H9 (cell line): ENCODE results near the gene ZNF512. TPM values are rescaled to one million over a fixed set of nuclear protein-coding genes. Genes with fewer than 3 reads are reported as not detected.
A peak's percentile ranks its signal among the peaks of the same experiment; 100 is the strongest.

Experiments
- DNase-seq: peaks from one replicate; pipeline ENCODE4 v3.0.0-alpha.2; 2017
- H2AFZ ChIP-seq: one replicate; pipeline ENCODE4 v1.6.1; 2013; ENCODE audit warnings: mild to moderate bottlenecking, low read length, control low read depth, moderate library complexity
- H2AK5ac ChIP-seq: 2 replicates; pipeline ENCODE4 v1.6.1; 2013; ENCODE audit warnings: low read length, control low read depth, mixed read lengths; ENCODE audit not compliant: insufficient read length
- H2BK120ac ChIP-seq: one replicate; pipeline ENCODE4 v1.6.1; 2013; ENCODE audit warnings: low read depth, mild to moderate bottlenecking, low read length, control low read depth, inconsistent platforms; ENCODE audit not compliant: poor library complexity, severe bottlenecking
- H2BK12ac ChIP-seq: 2 replicates; pipeline ENCODE4 v1.6.1; 2013; ENCODE audit warnings: low read length, control low read depth, mixed read lengths, low read depth; ENCODE audit not compliant: insufficient read length
- H2BK15ac ChIP-seq: 2 replicates; pipeline ENCODE4 v1.6.1; 2013; ENCODE audit warnings: low read depth, low read length, control low read depth
- H2BK20ac ChIP-seq: one replicate; pipeline ENCODE4 v1.6.1; 2013; ENCODE audit warnings: low read depth, mild to moderate bottlenecking, low read length, control low read depth, inconsistent platforms; ENCODE audit not compliant: poor library complexity, severe bottlenecking
- H2BK5ac ChIP-seq: 2 replicates; pipeline ENCODE4 v1.6.1; 2013; ENCODE audit warnings: low read length, control low read depth, mixed read lengths; ENCODE audit not compliant: insufficient read length
- H3K14ac ChIP-seq: 2 replicates; pipeline ENCODE4 v1.6.1; 2013; ENCODE audit warnings: low read length, control low read depth; ENCODE audit not compliant: insufficient read depth
- H3K18ac ChIP-seq: 2 replicates; pipeline ENCODE4 v1.6.1; 2013; ENCODE audit warnings: low read depth, mild to moderate bottlenecking, mixed read lengths, low read length, control low read depth; ENCODE audit not compliant: insufficient read length
- H3K23ac ChIP-seq: 2 replicates; pipeline ENCODE4 v1.6.1; 2013; ENCODE audit warnings: low read length, control low read depth, mixed read lengths, low read depth; ENCODE audit not compliant: insufficient read length
- H3K23me2 ChIP-seq: 2 replicates; pipeline ENCODE4 v1.6.1; 2013; ENCODE audit warnings: low read depth, mild to moderate bottlenecking, mixed read lengths, low read length, control low read depth; ENCODE audit not compliant: insufficient read length, poor library complexity, severe bottlenecking
- H3K27ac ChIP-seq: 2 replicates; pipeline ENCODE4 v1.5.1; 2013; ENCODE audit warnings: low read length, control low read depth, mixed read lengths, low read depth; ENCODE audit not compliant: insufficient read length
- H3K27me3 ChIP-seq: 2 replicates; pipeline ENCODE4 v1.6.1; 2013; ENCODE audit warnings: low read length, control low read depth, inconsistent platforms; ENCODE audit not compliant: insufficient read depth
- H3K4ac ChIP-seq: 2 replicates; pipeline ENCODE4 v1.6.1; 2013; ENCODE audit warnings: low read depth, mild to moderate bottlenecking, control low read depth, inconsistent platforms, low read length, moderate library complexity
- H3K4me1 ChIP-seq: 2 replicates; pipeline ENCODE4 v1.6.1; 2013; ENCODE audit warnings: low read length, control low read depth, inconsistent platforms; ENCODE audit not compliant: insufficient read depth
- H3K4me2 ChIP-seq: 2 replicates; pipeline ENCODE4 v1.6.1; 2013; ENCODE audit warnings: low read length, control low read depth, mixed read lengths; ENCODE audit not compliant: insufficient read length, insufficient read depth
- H3K56ac ChIP-seq: 2 replicates; pipeline ENCODE4 v1.6.1; 2013; ENCODE audit warnings: low read depth, mild to moderate bottlenecking, mixed read lengths, low read length, control low read depth; ENCODE audit not compliant: insufficient read length
- H3K79me1 ChIP-seq: 2 replicates; pipeline ENCODE4 v1.6.1; 2013; ENCODE audit warnings: low read depth, mild to moderate bottlenecking, moderate library complexity, low read length, control low read depth, inconsistent platforms; ENCODE audit not compliant: insufficient read depth, poor library complexity, severe bottlenecking
- H3K79me2 ChIP-seq: 2 replicates; pipeline ENCODE4 v1.6.1; 2013; ENCODE audit warnings: low read length, control low read depth, inconsistent platforms; ENCODE audit not compliant: insufficient read depth
- H3K9ac ChIP-seq: 2 replicates; pipeline ENCODE4 v1.6.1; 2013; ENCODE audit warnings: low read length, control low read depth, mixed read lengths; ENCODE audit not compliant: insufficient read length; ENCODE audit errors: extremely low read depth
- H3K9me3 ChIP-seq: one replicate; pipeline ENCODE4 v1.6.1; 2013; ENCODE audit warnings: low read depth, low read length, inconsistent platforms; ENCODE audit not compliant: control insufficient read depth
- H3T11ph ChIP-seq: one replicate; pipeline ENCODE4 v1.6.1; 2013; ENCODE audit warnings: mild to moderate bottlenecking, low read length, control low read depth, inconsistent platforms
- H4K20me1 ChIP-seq: one replicate; pipeline ENCODE4 v1.6.1; 2013; ENCODE audit not compliant: control insufficient read depth, insufficient read length, insufficient read depth
- H4K5ac ChIP-seq: 2 replicates; pipeline ENCODE4 v1.6.1; 2013; ENCODE audit warnings: low read depth, mild to moderate bottlenecking, mixed read lengths, low read length, control low read depth; ENCODE audit not compliant: insufficient read length
- H4K8ac ChIP-seq: replicated peaks from 2 replicates; pipeline ENCODE4 v1.6.1; 2013; ENCODE audit warnings: low read length, control low read depth, mixed read lengths, low read depth; ENCODE audit not compliant: insufficient read length
- H4K91ac ChIP-seq: 2 replicates; pipeline ENCODE4 v1.6.1; 2013; ENCODE audit warnings: low read depth, mild to moderate bottlenecking, moderate library complexity, mixed read lengths, low read length, control low read depth; ENCODE audit not compliant: insufficient read length
- H3K27ac Mint-ChIP-seq, 3 experiments: 2 replicates in 2 of 3; 3 replicates in 1 of 3; pipeline ENCODE4 v1.8.0; 2020 to 2021; ENCODE audit warnings: mixed read lengths in 3 of 3, mild to moderate bottlenecking in 1 of 3, moderate library complexity in 1 of 3
- H3K27me3 Mint-ChIP-seq: 2 replicates; pipeline ENCODE4 v1.8.0; 2021; ENCODE audit warnings: low read depth, mild to moderate bottlenecking, moderate library complexity, mixed read lengths
- H3K36me3 Mint-ChIP-seq, 3 experiments: 2 replicates in 2 of 3; 3 replicates in 1 of 3; pipeline ENCODE4 v1.8.0; 2020 to 2021; ENCODE audit warnings: low read depth in 3 of 3, mixed read lengths in 3 of 3; ENCODE audit not compliant: insufficient read depth in 1 of 3
- H3K4me1 Mint-ChIP-seq, 2 experiments: 2 replicates each; pipeline ENCODE4 v1.8.0; 2020; ENCODE audit warnings: mixed read lengths in 2 of 2
- H3K4me3 Mint-ChIP-seq, 2 experiments: 2 replicates in 1 of 2; 3 replicates in 1 of 2; pipeline ENCODE4 v1.8.0; 2020 to 2021; ENCODE audit warnings: mild to moderate bottlenecking in 2 of 2, mixed read lengths in 2 of 2, moderate library complexity in 1 of 2
- H3K9me3 Mint-ChIP-seq, 2 experiments: 2 replicates in 1 of 2; 3 replicates in 1 of 2; pipeline ENCODE4 v1.8.0; 2020; ENCODE audit warnings: mild to moderate bottlenecking in 2 of 2, mixed read lengths in 2 of 2, moderate library complexity in 1 of 2
- CTCF ChIP-seq: fragments of 200-600 bp; sonication (generic); conservative IDR thresholded peaks from 3 replicates; pipeline ENCODE4 v1.8.0; 2021; ENCODE audit warnings: antibody characterized with exemption, mild to moderate bottlenecking
- WGBS: extraction: QIAGEN DNeasy Blood & Tissue Kit; methylation state at CpG from one replicate; pipeline ENCODE4 v1.1.7; 2013; ENCODE audit warnings: missing lambda C conversion rate, low lambda C conversion rate, mixed read lengths; ENCODE audit not compliant: insufficient read length; ENCODE audit errors: extremely low coverage; 5-methylcytosine and 5-hydroxymethylcytosine counted together
- total RNA-seq: library from RNA; stranded (reverse); gene quantifications from 2 replicates; pipeline ENCODE4 v1.2.1, GENCODE V29; 2021

Gene ZNF512
- total RNA-seq, 1 experiment from 2014 or later, result 38.2 TPM

GRCh38 chr2:27655155-27655951 lies 72.5 kb downstream of the ZNF512 start:
- peaks cover 10 to 14% of the 10 kb centered on the region in 2 experiments for H3K4me1 Mint-ChIP-seq
- H3K27me3 Mint-ChIP-seq, result no peaks in the 10 kb centered on the region
- no peak overlapping the region for H4K91ac ChIP-seq
- TF ChIP-seq CTCF, result no peak
- H3K56ac ChIP-seq, result no peak overlapping the region
- no peak overlapping the region for H3K9ac ChIP-seq
- H3K14ac ChIP-seq, result no peak overlapping the region
- H3K4me3 Mint-ChIP-seq, result no peak overlapping the region
- H2BK5ac ChIP-seq, result no peak overlapping the region
- H3T11ph ChIP-seq, result no peak overlapping the region
- no peaks in the 10 kb centered on the region for H4K20me1 ChIP-seq
- no peak overlapping the region for H2AK5ac ChIP-seq
- H4K8ac ChIP-seq, result no peak overlapping the region
- H2BK120ac ChIP-seq, result no peak overlapping the region
- H3K9me3 ChIP-seq, result no peaks in the 10 kb centered on the region
- H4K5ac ChIP-seq, result no peak overlapping the region
- no peaks in the 10 kb centered on the region for H3K27me3 ChIP-seq
- no peaks in the 10 kb centered on the region for H3K23me2 ChIP-seq
- no peak overlapping the region for H3K27ac ChIP-seq
- H2AFZ ChIP-seq, result no peak overlapping the region
- no peaks in the 10 kb centered on the region for H3K4me1 ChIP-seq
- H3K18ac ChIP-seq, result no peak overlapping the region
- H2BK20ac ChIP-seq, result no peak overlapping the region
- H2BK15ac ChIP-seq, result no peak overlapping the region
- no peaks in the 10 kb centered on the region for H3K79me2 ChIP-seq
- WGBS, result no CpG with 5 or more reads among the region's 7 CpGs
- no peaks in the 10 kb centered on the region for H3K9me3 Mint-ChIP-seq
- peaks cover 13 to 72% (median 65%) of the 10 kb centered on the region in 3 experiments; a peak in 6 of 7 replicates for H3K36me3 Mint-ChIP-seq
- no peak overlapping the region for H3K23ac ChIP-seq
- H3K79me1 ChIP-seq, result no peaks in the 10 kb centered on the region
- H3K27ac Mint-ChIP-seq, result peak overlapping the region in 2 of 3 experiments; percentile 55 to 96; a peak in 3 of 7 replicates
- H3K4ac ChIP-seq, result no peak overlapping the region
- H2BK12ac ChIP-seq, result no peak overlapping the region
- DNase-seq, result no peak
- no peak overlapping the region for H3K4me2 ChIP-seq
